C4-2B (cell line): ENCODE data around the gene PTPRR.
"Not testable (repeated sequence)": the region's sequence is repeated elsewhere in the genome, so short reads cannot be mapped to it uniquely, and the experiment has no call there.

Experiments used
- CTCF ChIP-seq: fragments of 450-650 bp; conservative IDR thresholded peaks from 2 replicates; pipeline ENCODE4 v1.5.1; 2017; ENCODE audit warnings: mild to moderate bottlenecking
- ZFX ChIP-seq: fragments of 450-650 bp; IDR thresholded peaks from 2 replicates; pipeline ENCODE4 v1.6.1; 2017

DNA sequence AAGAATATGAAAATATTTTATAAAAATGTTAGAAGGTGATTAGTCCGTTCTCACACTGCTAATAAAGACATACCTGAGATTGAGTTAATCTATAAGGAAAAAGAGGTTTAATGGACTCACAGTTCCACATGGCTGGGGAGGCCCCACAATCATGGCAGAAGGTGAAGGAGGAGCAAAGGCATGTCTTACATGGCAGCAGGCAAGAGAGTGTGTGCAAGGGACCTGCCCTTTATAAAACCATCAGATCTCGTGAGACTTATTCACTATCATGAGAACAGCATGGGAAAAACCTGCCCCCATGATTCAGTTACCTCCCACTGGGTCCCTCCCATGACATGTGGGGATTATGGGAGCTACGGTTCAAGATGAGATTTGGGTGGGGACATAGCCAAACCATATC, 185.3 kb downstream of the PTPRR start:
- TF ChIP-seq CTCF, ZFX: not testable (repeated sequence)
